SK-N-SH (cell line): ENCODE data around the gene RSRC2. TPM values are rescaled to one million over a fixed set of nuclear protein-coding genes. Genes with fewer than 3 reads are reported as not detected.

Experiments
- CTCF ChIA-PET: fragments of 300-600, 350-600 bp; formaldehyde crosslinking; extraction: SDS; loops from one replicate; lab custom pipeline; 2021; lab: Yijun Ruan, JAX
- POLR2A ChIA-PET: fragments of 350-600 bp; sonication (Branson Sonifier 250); formaldehyde crosslinking; extraction: SDS; loops from one replicate; lab custom pipeline; 2020; ENCODE audit warnings: antibody characterized with exemption, inconsistent platforms; lab: Yijun Ruan, JAX
- DNase-seq: peaks from one replicate; pipeline ENCODE4 v3.0.0; 2012
- H2AFZ ChIP-seq: fragments of 200-600 bp; sonication (generic); 2 replicates; pipeline ENCODE4 v1.8.1; 2016; ENCODE audit warnings: antibody characterized with exemption, mild to moderate bottlenecking, low read depth
- H3F3A ChIP-seq: fragments of 200-600 bp; sonication (generic); replicated peaks from 2 replicates; pipeline ENCODE3; 2016; ENCODE audit warnings: antibody characterized with exemption, mild to moderate bottlenecking; ENCODE audit not compliant: insufficient read depth
- H3K27ac ChIP-seq, 2 experiments: fragments of 200-500 bp in 1 of 2; fragments of 200-600 bp in 1 of 2; sonication (Bioruptor generic) in 1 of 2; sonication (generic), shearing (Covaris generic) in 1 of 2; 2 replicates each; pipeline versions ENCODE4 v1.5.1 to v1.6.1; 2014 to 2016; ENCODE audit warnings: low read depth in 2 of 2, inconsistent platforms in 1 of 2, low read length in 1 of 2, mild to moderate bottlenecking in 1 of 2, mixed read lengths in 1 of 2
- H3K27me3 ChIP-seq: fragments of 200-600 bp; sonication (generic), shearing (Covaris generic); 2 replicates; pipeline ENCODE4 v1.6.1; 2016; ENCODE audit warnings: mixed run types; ENCODE audit not compliant: insufficient read depth
- H3K36me3 ChIP-seq, 2 experiments: fragments of 200-500 bp in 1 of 2; fragments of 200-600 bp in 1 of 2; sonication (Bioruptor generic) in 1 of 2; sonication (generic) in 1 of 2; replicated peaks in 1 of 2; 2 replicates each; pipeline versions ENCODE3 to v1.5.1; 2014 to 2016; ENCODE audit warnings: low read length in 1 of 2, mild to moderate bottlenecking in 1 of 2; ENCODE audit not compliant: insufficient read depth in 2 of 2, control insufficient read depth in 1 of 2
- H3K4me1 ChIP-seq, 2 experiments: fragments of 200-500 bp in 1 of 2; fragments of 200-600 bp in 1 of 2; sonication (Bioruptor generic) in 1 of 2; sonication (generic), shearing (Covaris generic) in 1 of 2; 2 replicates each; pipeline versions ENCODE4 v1.5.1 to v1.6.1; 2014 to 2016; ENCODE audit warnings: low read depth in 1 of 2, low read length in 1 of 2, mixed run types in 1 of 2; ENCODE audit not compliant: insufficient read depth in 2 of 2, control insufficient read depth in 1 of 2
- H3K4me2 ChIP-seq: fragments of 200-600 bp; sonication (generic), shearing (Covaris generic); 2 replicates; pipeline ENCODE4 v1.6.1; 2017; ENCODE audit warnings: mixed run types
- H3K4me3 ChIP-seq, 2 experiments: fragments of 200-500 bp in 1 of 2; fragments of 200-600 bp in 1 of 2; sonication (Bioruptor generic) in 1 of 2; sonication (generic), shearing (Covaris generic) in 1 of 2; 2 replicates each; pipeline versions ENCODE4 v1.5.1 to v1.8.1; 2014 to 2016; ENCODE audit warnings: low read depth in 2 of 2, inconsistent platforms in 1 of 2, low read length in 1 of 2, mild to moderate bottlenecking in 1 of 2, mixed read lengths in 1 of 2, moderate library complexity in 1 of 2
- H3K79me2 ChIP-seq: fragments of 200-600 bp; sonication (generic); 2 replicates; pipeline ENCODE4 v1.8.1; 2017; ENCODE audit warnings: mild to moderate bottlenecking; ENCODE audit not compliant: insufficient read depth
- H3K9ac ChIP-seq: fragments of 200-600 bp; sonication (generic); 2 replicates; pipeline ENCODE4 v1.6.1; 2017; ENCODE audit warnings: mixed run types
- H3K9me2 ChIP-seq: fragments of 200-600 bp; sonication (generic); 2 replicates; pipeline ENCODE4 v1.6.1; 2017; ENCODE audit warnings: mixed run types
- H3K9me3 ChIP-seq: fragments of 200-600 bp; sonication (generic); 2 replicates; pipeline ENCODE4 v1.6.1; 2017; ENCODE audit warnings: mixed run types, mild to moderate bottlenecking, moderate library complexity
- H4K20me1 ChIP-seq: fragments of 200-600 bp; sonication (generic); 2 replicates; pipeline ENCODE4 v1.6.1; 2017; ENCODE audit warnings: mild to moderate bottlenecking, mixed run types; ENCODE audit not compliant: insufficient read depth
- EZH2phosphoT487 ChIP-seq: fragments of 200-600 bp; sonication (generic); IDR thresholded peaks from 2 replicates; pipeline ENCODE4 v1.6.1; 2017; ENCODE audit warnings: low read depth, mixed run types, mild to moderate bottlenecking, antibody characterized with exemption, moderate library complexity, borderline replicate concordance
- FOXM1 ChIP-seq: IDR thresholded peaks from 2 replicates; pipeline ENCODE4 v1.4.0; 2012; ENCODE audit warnings: low read depth, mild to moderate bottlenecking
- RAD21 ChIP-seq: IDR thresholded peaks from 2 replicates; pipeline ENCODE4 v1.6.1; 2012; ENCODE audit warnings: mild to moderate bottlenecking, low read length
- RCOR1 ChIP-seq: fragments of 150-350 bp; IDR thresholded peaks from 2 replicates; pipeline ENCODE4 v1.6.1; 2017; ENCODE audit warnings: antibody characterized with exemption, low read length
- RXRA ChIP-seq: IDR thresholded peaks from 2 replicates; pipeline ENCODE4 v1.4.0; 2012; ENCODE audit warnings: low read depth, mild to moderate bottlenecking, borderline replicate concordance
- SMC3 ChIP-seq: IDR thresholded peaks from 2 replicates; pipeline ENCODE4 v1.6.1; 2012; ENCODE audit warnings: low read depth, low read length, improper control_type of control experiment
- TCF12 ChIP-seq: IDR thresholded peaks from 2 replicates; pipeline ENCODE4 v1.4.0; 2012
- WGBS: methylation state at CpG from one replicate; pipeline ENCODE4 v1.1.6; 2017; ENCODE audit warnings: low lambda C conversion rate; 5-methylcytosine and 5-hydroxymethylcytosine counted together
- polyA plus RNA-seq, 3 experiments: library from polyadenylated mRNA; depleted of rRNA; stranded (reverse); fragments of >200 nt; gene quantifications; 2 replicates each; pipeline ENCODE4 v1.2.3, GENCODE V29; 2012
- TF ChIP-seq, protein P1 (sequence below): IDR thresholded peaks from 2 replicates; pipeline ENCODE4 v1.6.1; 2012; ENCODE audit warnings: mild to moderate bottlenecking, low read depth, low read length, moderate library complexity
- TF ChIP-seq, protein P2 (sequence below): IDR thresholded peaks from 2 replicates; pipeline ENCODE4 v1.4.0; 2012; ENCODE audit warnings: low read depth, borderline replicate concordance
- TF ChIP-seq, protein P3 (sequence below): IDR thresholded peaks from 2 replicates; pipeline ENCODE4; 2012
- TF ChIP-seq, protein P4 (sequence below): fragments of 150-350 bp; IDR thresholded peaks from 2 replicates; pipeline ENCODE4 v1.6.1; 2017; ENCODE audit warnings: antibody characterized with exemption, low read length, low read depth, borderline replicate concordance

The RSRC2 gene
- polyA plus RNA-seq, 1 of the 3 experiments (the other 2 are of a cell fraction): 24.8 TPM

DNA sequence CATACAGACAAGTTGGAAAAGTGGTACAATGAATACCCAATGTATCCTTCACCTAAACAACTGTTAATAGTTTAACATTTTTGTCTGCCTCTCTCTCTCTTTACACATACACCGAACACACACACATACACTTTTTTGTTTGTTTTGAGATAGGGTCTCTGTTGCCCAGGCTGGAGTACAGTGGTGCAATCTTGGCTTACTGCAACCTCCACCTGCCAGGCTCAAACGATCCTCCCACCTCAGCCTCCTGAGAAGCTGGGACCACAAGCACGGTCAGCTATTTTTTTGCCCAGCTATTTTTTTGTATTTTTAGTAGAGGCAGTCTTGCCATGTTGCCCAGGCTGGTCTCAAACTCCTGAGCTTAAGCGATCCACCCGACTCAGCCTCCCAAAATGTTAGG lies 42.8 kb downstream of the RSRC2 start:
- 98% methylated on average over 5 of the region's 5 CpGs for WGBS

More for the DNA sequence above, 42.8 kb downstream of the RSRC2 start:
- Histone ChIP-seq H3K36me3 (peaks cover 44 to 59% of the 10 kb centered on the region in 2 experiments), H3K9me2 (no peaks in the 10 kb centered on the region), H3K9ac (no peak overlapping the region), H3K79me2 (peaks cover 1% of the 10 kb centered on the region; the same call in 1 of the 2 replicates), H3F3A (peaks cover 3% of the 10 kb centered on the region), H3K27ac (no peak overlapping the region), H3K9me3 (no peaks in the 10 kb centered on the region), H3K27me3 (no peaks in the 10 kb centered on the region), H4K20me1 (no peaks in the 10 kb centered on the region), H3K4me3 (no peak overlapping the region), H3K4me2 (no peak overlapping the region), H3K4me1 (0 out of 4 replicates have a peak, but pooled peaks cover 0 to 3% of the 10 kb centered on the region in 2 experiments), H2AFZ (no peak overlapping the region)
- TF ChIP-seq RAD21 (no peak), EZH2phosphoT487 (no peak), FOXM1 (no peak), RXRA (no peak), TCF12 (no peak), SMC3 (no peak), RCOR1 (no peak)
- TF ChIP-seq, protein P1, sequence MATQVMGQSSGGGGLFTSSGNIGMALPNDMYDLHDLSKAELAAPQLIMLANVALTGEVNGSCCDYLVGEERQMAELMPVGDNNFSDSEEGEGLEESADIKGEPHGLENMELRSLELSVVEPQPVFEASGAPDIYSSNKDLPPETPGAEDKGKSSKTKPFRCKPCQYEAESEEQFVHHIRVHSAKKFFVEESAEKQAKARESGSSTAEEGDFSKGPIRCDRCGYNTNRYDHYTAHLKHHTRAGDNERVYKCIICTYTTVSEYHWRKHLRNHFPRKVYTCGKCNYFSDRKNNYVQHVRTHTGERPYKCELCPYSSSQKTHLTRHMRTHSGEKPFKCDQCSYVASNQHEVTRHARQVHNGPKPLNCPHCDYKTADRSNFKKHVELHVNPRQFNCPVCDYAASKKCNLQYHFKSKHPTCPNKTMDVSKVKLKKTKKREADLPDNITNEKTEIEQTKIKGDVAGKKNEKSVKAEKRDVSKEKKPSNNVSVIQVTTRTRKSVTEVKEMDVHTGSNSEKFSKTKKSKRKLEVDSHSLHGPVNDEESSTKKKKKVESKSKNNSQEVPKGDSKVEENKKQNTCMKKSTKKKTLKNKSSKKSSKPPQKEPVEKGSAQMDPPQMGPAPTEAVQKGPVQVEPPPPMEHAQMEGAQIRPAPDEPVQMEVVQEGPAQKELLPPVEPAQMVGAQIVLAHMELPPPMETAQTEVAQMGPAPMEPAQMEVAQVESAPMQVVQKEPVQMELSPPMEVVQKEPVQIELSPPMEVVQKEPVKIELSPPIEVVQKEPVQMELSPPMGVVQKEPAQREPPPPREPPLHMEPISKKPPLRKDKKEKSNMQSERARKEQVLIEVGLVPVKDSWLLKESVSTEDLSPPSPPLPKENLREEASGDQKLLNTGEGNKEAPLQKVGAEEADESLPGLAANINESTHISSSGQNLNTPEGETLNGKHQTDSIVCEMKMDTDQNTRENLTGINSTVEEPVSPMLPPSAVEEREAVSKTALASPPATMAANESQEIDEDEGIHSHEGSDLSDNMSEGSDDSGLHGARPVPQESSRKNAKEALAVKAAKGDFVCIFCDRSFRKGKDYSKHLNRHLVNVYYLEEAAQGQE: no peak
- TF ChIP-seq, protein P2, sequence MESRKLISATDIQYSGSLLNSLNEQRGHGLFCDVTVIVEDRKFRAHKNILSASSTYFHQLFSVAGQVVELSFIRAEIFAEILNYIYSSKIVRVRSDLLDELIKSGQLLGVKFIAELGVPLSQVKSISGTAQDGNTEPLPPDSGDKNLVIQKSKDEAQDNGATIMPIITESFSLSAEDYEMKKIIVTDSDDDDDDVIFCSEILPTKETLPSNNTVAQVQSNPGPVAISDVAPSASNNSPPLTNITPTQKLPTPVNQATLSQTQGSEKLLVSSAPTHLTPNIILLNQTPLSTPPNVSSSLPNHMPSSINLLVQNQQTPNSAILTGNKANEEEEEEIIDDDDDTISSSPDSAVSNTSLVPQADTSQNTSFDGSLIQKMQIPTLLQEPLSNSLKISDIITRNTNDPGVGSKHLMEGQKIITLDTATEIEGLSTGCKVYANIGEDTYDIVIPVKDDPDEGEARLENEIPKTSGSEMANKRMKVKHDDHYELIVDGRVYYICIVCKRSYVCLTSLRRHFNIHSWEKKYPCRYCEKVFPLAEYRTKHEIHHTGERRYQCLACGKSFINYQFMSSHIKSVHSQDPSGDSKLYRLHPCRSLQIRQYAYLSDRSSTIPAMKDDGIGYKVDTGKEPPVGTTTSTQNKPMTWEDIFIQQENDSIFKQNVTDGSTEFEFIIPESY: no peak
- TF ChIP-seq, protein P3, sequence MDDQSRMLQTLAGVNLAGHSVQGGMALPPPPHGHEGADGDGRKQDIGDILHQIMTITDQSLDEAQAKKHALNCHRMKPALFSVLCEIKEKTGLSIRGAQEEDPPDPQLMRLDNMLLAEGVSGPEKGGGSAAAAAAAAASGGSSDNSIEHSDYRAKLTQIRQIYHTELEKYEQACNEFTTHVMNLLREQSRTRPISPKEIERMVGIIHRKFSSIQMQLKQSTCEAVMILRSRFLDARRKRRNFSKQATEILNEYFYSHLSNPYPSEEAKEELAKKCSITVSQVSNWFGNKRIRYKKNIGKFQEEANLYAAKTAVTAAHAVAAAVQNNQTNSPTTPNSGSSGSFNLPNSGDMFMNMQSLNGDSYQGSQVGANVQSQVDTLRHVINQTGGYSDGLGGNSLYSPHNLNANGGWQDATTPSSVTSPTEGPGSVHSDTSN: no peak
- TF ChIP-seq, protein P4, sequence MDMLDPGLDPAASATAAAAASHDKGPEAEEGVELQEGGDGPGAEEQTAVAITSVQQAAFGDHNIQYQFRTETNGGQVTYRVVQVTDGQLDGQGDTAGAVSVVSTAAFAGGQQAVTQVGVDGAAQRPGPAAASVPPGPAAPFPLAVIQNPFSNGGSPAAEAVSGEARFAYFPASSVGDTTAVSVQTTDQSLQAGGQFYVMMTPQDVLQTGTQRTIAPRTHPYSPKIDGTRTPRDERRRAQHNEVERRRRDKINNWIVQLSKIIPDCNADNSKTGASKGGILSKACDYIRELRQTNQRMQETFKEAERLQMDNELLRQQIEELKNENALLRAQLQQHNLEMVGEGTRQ: no peak
- ChIA-PET POLR2A (no interaction called here), CTCF (interaction anchor here (3.6 kb wide), 1 partner anchor 12 kb away, joined by 21 read pairs; no protein-coding TSS in a partner anchor)
- no peak for DNase-seq
